Measurements from ENCODE around the gene MRPL2.

Gene MRPL2

GRCh38 chr6:43059168-43060033 is at the start of gene MRPL2, which contains the start of gene KLC4:
TSS of gene MRPL2 (minus strand) at chr6:43059434. CDS start at chr6:43059381, 53 bp downstream.
TSS of gene KLC4 (plus strand) at chr6:43059631. CDS start at chr6:43061336, 1,705 bp downstream.
- in situ Hi-C loops (cut with MboI; ENCODE audit: low sequenced_read_pairs), result no loop called here

- in situ Hi-C loops (cut with MboI; ENCODE audit: low sequenced_read_pairs), result no loop called here
Observed at GRCh38 chr6:43107344-43108062, 48.3 kb upstream of the MRPL2 start.

- in situ Hi-C loops (cut with MboI; ENCODE audit: low sequenced_read_pairs), result no loop called here
Observed at GRCh38 chr6:43105538-43106222, 46.4 kb upstream of the MRPL2 start.

GRCh38 chr6:43103253-43103876 is 44.1 kb upstream of the MRPL2 start:
- in situ Hi-C loops (cut with MboI; ENCODE audit: low sequenced_read_pairs), result no loop called here

- in situ Hi-C loops (cut with MboI; ENCODE audit: low sequenced_read_pairs), result no loop called here
Observed at GRCh38 chr6:43101497-43101896, 42.3 kb upstream of the MRPL2 start.

GRCh38 chr6:43097502-43097901 is 38.3 kb upstream of the MRPL2 start:
- in situ Hi-C loops (cut with MboI; ENCODE audit: low sequenced_read_pairs), result no loop called here

- in situ Hi-C loops (cut with MboI; ENCODE audit: low sequenced_read_pairs), result no loop called here
Observed at GRCh38 chr6:43097098-43097489, 37.9 kb upstream of the MRPL2 start.

- in situ Hi-C loops (cut with MboI; ENCODE audit: low sequenced_read_pairs), result no loop called here
Observed at GRCh38 chr6:43096451-43097097, 37.3 kb upstream of the MRPL2 start.

GRCh38 chr6:43095939-43096338 is 36.7 kb upstream of the MRPL2 start:
- in situ Hi-C loops (cut with MboI; ENCODE audit: low sequenced_read_pairs), result no loop called here

GRCh38 chr6:43093436-43094289 is 34.4 kb upstream of the MRPL2 start:
- in situ Hi-C loops (cut with MboI; ENCODE audit: low sequenced_read_pairs), result no loop called here

- in situ Hi-C loops (cut with MboI; ENCODE audit: low sequenced_read_pairs), result no loop called here
Observed at GRCh38 chr6:43092635-43093034, 33.4 kb upstream of the MRPL2 start.

GRCh38 chr6:43091436-43091991 is 32.3 kb upstream of the MRPL2 start:
- in situ Hi-C loops (cut with MboI; ENCODE audit: low sequenced_read_pairs), result no loop called here

- in situ Hi-C loops (cut with MboI; ENCODE audit: low sequenced_read_pairs), result no loop called here
Observed at GRCh38 chr6:43091020-43091419, 31.8 kb upstream of the MRPL2 start.

- in situ Hi-C loops (cut with MboI; ENCODE audit: low sequenced_read_pairs), result no loop called here
Observed at GRCh38 chr6:43090559-43090956, 31.3 kb upstream of the MRPL2 start.

- in situ Hi-C loops (cut with MboI; ENCODE audit: low sequenced_read_pairs), result no loop called here
Observed at GRCh38 chr6:43089874-43090558, 30.8 kb upstream of the MRPL2 start.

GRCh38 chr6:43089467-43089866 is 30.2 kb upstream of the MRPL2 start:
- in situ Hi-C loops (cut with MboI; ENCODE audit: low sequenced_read_pairs), result no loop called here

- in situ Hi-C loops (cut with MboI; ENCODE audit: low sequenced_read_pairs), result no loop called here
Observed at GRCh38 chr6:43088654-43089056, 29.4 kb upstream of the MRPL2 start.

GRCh38 chr6:43086022-43086658 is 26.9 kb upstream of the MRPL2 start:
- in situ Hi-C loops (cut with MboI; ENCODE audit: low sequenced_read_pairs), result no loop called here

All from HL-60/S4 (cell line).